H1 (cell line): ENCODE results near the gene CFAP54. TPM values are rescaled to one million over a fixed set of nuclear protein-coding genes. Genes with fewer than 3 reads are reported as not detected.

Experiments
- CHD7 ChIP-seq: fragments of 300-600 bp; sonication (generic); IDR thresholded peaks from 2 replicates; pipeline ENCODE4 v1.7.1; 2012; ENCODE audit warnings: low read length, moderate library complexity, mild to moderate bottlenecking, inconsistent platforms; ENCODE audit not compliant: insufficient replicate concordance
- polyA plus RNA-seq, 7 experiments: library from polyadenylated mRNA; depleted of rRNA in 3 of 7; stranded (reverse) in 5 of 7; unstranded in 2 of 7; fragments of >200 nt in 5 of 7; fragments of 200-250 nt in 2 of 7; gene quantifications; 1 replicate in 5 of 7; 2 replicates in 1 of 7; 4 replicates in 1 of 7; pipeline versions ENCODE4 v1.2.1 to v1.2.3, GENCODE V29; 2011 to 2013; ENCODE audit warnings: missing spikeins in 2 of 7, mixed read lengths in 2 of 7
- total RNA-seq: library from RNA; stranded (reverse); fragmentation: NEBNext Ultra II Directional; extraction: Animal tissue kit (Norgen Biotek cat#: 25700); gene quantifications from 2 replicates; pipeline ENCODE4 v1.2.1, GENCODE V29; 2021

Gene CFAP54
- total and polyA plus RNA-seq, 2 of the 8 experiments (the other 6 are each of a cell fraction or from before 2014, with no cell fraction given), result 0.17 to 0.33 TPM

GRCh38 chr12:96806272-96806671, 316.9 kb downstream of the CFAP54 start (continued):
- no peak for TF ChIP-seq CHD7
